GM19043 (cell line): ENCODE results near the gene TINAGL1.

Experiments
- ATAC-seq: cut with Tn5 transposase; IDR thresholded peaks from one replicate; pipeline ENCODE4 v1.9.1; 2021; ENCODE audit warnings: low read depth; ENCODE audit not compliant: unreplicated experiment

The TINAGL1 gene

GRCh38 chr1:31567956-31568570 is 8.3 kb upstream of the TINAGL1 start:
- no peak for ATAC-seq

DNA sequence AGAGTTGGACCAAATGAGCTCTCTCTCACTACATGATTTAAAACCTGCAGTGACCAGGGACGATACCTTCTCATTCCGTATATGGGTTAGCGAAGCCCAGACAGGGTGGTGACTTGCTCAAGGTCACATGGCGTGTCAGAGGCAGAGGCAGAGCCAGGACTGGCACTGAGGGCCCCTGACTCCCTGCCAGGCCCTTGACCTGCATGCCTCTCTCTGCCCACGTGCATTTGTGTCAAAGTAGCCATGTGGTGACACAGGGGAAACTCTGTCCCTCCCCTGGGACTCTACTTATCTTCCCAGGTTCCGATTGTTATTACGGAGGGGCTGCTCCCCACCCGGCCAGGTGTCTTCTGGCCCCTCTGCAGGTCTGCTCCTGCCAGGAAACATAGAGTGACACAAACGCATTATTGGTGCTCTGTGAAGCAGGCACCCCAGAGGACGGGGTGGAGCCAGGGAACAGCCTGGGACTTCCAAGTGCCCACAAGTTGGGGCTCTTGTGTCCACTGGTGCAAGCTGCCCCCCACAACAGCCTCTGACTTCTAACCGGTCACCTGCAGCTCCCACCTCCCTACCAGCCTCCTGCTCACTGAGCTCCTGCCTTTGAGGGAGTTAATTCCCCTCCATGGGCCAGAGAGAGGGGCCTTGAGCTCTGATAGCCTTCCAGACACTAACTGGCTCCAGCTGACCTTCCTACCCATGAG is 7.3 kb upstream of the TINAGL1 start:
- no peak for ATAC-seq

DNA sequence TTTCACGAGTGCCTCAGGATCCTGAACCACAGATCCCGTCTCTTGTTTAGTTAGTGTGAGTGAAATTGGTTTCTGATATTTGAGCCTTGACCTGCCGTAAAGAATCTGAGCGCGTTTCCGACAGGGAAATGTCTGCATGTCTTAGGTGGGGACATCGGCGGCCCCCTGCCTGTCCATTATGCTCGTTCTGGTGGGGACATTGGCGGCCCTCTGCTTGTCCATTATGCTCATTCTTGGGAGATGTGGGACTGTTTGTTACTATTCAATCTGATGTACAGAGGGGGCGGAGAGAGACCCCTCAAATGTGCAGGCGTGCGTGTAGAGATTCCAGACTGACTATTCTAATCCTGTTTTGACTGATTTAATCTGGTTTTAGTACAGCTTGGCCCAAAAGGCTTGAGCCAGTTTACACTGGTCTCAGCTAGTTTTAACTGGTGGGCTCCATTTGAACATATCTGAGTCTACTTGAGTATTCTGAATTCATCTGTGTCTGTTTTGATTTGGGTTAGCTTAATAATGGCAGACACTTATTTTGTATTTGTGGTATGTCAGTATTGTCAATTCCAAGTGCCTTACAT is 6.6 kb upstream of the TINAGL1 start:
- no peak for ATAC-seq

DNA sequence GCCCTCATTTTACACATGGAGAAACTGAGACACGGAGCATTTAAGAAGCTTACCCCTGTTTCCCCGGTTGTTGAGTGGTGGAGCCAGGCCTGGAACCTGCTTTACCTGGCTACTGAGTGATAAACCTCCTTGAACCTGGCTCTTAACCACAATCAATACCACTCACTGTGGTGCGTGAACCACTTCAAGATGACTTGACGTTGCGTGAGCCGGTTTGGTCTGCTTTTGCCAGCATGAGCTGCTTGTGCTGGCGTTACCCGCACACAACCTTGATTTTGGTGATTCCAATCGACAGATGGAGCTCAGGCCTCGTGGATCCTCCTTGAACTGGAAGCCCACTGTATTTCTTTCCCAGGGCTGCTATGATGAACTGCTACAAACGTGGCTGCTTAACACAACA is 6.1 kb upstream of the TINAGL1 start:
- ATAC-seq: no peak

DNA sequence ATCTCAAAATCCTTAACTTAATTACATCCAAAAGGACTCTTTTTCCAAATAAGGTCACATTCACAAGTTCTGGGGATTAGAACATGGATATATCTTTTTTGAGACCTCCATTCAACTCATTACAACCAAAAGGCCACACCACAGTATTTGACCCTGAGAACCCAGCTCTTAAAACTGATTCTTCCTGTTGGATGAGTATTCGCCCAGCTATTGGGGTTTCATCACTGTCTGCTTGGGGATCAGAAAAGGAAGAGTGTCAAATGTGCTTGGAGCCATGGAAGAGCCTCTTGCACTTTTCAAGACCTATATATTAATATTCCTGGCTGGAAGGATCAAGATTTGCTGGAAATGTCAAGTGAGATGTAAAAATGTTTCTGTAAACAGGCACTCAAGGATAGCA is 5.4 kb upstream of the TINAGL1 start:
- no peak for ATAC-seq

- no peak for ATAC-seq
Measured at GRCh38 chr1:31571340-31572295, 4.7 kb upstream of the TINAGL1 start.

DNA sequence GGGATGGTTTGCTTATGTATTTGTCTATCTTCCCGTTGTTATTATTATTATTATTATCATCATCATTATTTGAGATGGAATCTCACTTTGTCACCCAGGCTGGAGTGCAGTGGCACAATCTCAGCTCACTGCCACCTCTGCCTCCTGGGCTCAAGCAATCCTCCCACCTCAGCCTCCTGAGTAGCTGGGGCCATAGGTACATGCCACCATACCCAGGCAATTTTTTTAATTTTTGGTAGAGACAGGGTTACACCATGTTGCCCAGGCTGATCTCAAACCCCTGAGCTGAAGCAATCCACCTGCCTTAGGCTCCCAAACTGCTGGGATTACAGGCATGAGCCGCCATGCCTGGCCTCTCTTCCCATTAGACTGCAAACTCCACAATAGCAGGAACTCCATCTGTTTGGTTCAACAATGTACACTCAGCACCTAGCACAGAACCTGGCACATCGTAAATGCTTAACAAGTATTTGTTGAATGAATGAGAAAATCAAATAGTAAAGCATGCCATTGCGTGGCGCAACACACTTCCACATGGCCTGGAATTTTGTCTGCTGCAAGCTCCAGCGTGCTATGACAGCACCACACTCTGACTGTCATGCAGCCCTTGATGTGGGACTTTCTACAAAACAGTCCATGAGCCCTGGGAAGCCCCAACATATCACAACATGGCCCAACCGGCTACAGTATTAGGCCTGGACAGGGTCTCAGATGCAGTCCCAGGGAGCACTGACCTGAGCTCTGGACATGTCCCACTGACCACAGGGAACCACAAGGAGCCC is 3.8 kb upstream of the TINAGL1 start:
- no peak for ATAC-seq

GRCh38 chr1:31573261-31573660 is 3.1 kb upstream of the TINAGL1 start:
- ATAC-seq: no peak

- ATAC-seq: no peak
Measured at GRCh38 chr1:31574749-31575368, 1.5 kb upstream of the TINAGL1 start.

DNA sequence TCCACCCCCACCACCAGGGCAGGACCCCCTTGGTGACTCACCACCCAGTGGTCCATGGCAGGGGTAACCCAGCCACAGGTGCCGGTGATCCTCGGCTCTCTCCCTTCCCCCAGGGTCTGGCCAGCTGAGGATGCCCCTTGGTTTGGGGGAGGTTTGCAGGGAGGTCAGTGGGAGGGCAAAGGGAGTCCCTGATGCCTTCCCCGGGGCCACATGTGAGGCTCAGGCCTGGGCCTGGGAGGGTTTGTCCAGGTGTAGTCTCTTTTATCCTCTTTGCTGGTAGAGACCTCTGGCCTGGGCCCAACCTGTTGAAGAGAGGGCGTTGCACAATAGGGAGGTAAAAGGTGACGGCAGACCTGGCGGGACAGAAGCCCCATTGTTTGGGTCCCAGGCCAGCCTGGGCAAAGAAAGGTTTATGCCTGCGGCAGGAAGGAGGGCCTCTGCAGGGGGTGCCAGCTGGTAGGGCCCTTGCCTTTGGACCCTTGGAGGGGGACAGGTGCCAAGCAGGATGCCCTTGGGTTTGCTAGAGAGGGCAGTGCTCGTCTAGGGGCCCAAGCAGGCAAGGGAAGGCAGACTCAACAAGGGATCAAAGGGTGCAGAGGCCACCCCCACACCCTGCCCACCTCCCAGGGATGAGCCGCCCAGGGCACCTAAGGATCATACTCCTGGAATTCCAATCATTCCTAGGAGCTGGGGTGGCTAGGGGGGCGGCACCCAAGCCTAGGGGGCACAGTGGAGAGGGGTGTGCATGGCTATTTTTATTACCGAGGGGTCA is 760 bp upstream of the TINAGL1 start:
- no peak for ATAC-seq

GRCh38 chr1:31576743-31577455 is 584 bp downstream of the TINAGL1 start:
- ATAC-seq: no peak

- ATAC-seq: no peak
Measured at GRCh38 chr1:31577515-31578192, 1.3 kb downstream of the TINAGL1 start.

DNA sequence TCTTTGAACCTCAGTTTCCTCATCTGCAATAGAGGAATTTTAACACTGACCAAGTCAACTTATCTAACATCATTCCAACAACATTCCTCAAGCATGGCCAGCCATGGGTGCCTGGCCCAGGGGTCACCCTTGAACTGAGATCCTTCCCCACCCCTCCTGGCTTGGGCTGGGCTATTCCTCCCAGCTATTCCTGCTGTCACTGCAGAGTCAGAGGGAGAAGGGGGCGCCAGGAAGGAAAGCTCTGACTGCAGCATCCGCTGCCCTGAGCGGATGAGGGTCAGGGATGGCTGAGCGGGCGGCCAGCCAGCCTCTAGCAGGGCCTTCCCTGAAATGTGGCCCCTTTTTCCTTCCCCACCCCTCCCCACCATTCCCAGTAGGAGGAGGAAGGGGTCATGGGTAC is 3.1 kb downstream of the TINAGL1 start:
- ATAC-seq: no peak

- ATAC-seq: no peak
Measured at GRCh38 chr1:31580513-31580870, 4.2 kb downstream of the TINAGL1 start.

- no peak for ATAC-seq
Measured at GRCh38 chr1:31580891-31581603, 4.7 kb downstream of the TINAGL1 start.

DNA sequence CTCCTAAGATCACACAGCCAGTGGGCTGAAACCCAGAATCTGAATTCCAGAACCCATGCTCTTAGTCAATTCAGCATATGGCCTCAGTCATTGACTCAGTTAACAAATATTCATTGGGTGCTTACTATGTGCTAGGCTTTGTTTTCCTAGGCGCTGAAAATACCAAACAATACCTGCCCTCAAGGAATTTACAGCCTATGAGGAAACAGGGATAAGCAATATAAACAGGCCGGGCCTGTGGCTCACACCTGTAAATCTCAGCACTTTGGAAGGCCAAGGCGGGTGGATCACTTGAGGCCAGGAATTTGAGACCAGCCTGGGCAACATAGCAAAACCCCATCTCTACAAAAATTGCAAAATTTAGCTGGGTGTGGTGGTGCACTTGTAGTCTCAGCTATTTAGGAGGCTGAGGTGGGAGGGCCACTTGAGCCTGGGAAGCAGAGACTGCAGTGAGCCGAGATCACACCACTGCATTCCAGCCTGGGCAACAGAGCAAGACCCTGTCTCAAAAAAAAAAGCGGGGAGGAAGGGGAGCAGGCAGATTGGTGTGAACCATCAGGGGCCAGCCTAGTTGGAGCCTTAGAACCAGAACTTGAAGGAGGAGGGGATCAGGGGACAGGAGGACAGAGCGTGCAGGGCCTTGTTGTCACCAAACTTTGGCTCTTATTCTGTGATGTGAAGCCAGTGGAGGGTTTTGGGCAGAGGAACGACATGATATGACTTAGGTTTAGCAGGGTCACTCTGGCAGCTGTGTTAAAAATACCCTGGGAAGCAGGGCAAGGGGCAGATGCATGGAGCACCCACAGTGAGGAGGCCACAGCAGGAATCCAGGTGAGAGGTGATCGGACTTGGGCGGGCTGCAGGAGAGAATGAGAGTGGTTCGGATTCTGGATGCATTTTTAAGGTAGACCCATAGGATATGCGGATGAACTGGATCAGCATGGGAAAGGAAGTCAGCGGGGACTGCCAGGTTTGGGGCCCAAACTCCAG is 5.8 kb downstream of the TINAGL1 start:
- no peak for ATAC-seq
